ENCODE measurements around the gene CDA. TPM values are rescaled to one million over a fixed set of nuclear protein-coding genes. Genes with fewer than 3 reads are reported as not detected.
A peak's percentile ranks its signal among the peaks of the same experiment; 100 is the strongest.

Gene CDA
- total RNA-seq, 1 experiment from 2014 or later = 0.62 TPM

- Histone ChIP-seq H3K36me3 (ENCODE audit: control insufficient read depth, insufficient read depth, low read length) (peaks cover 14% of the 10 kb centered on the region), H3K9me3 (ENCODE audit: control insufficient read depth, insufficient read depth, low read depth, low read length) (no peaks in the 10 kb centered on the region), H3K27me3 (ENCODE audit: control insufficient read depth, insufficient read depth, low read length) (no peaks in the 10 kb centered on the region), H3K4me1 (ENCODE audit: control insufficient read depth, insufficient read depth, low read length) (peaks cover 10% of the 10 kb centered on the region), H3K4me3 (ENCODE audit: low read depth in 2 of 2, low read length in 2 of 2) (peak overlapping the region; percentile 88 to 100), H3K27ac (ENCODE audit: low read length) (peak overlapping the region; percentile 96)
- ATAC-seq (peak; percentile 2), DNase-seq (ENCODE audit: low read depth, low spot score) (no peak)
- no peak for TF ChIP-seq SIN3A (IDR thresholded peaks at IDR 0.05; ENCODE audit: borderline replicate concordance, insufficient read depth, low read depth, low read length)
- no peak for TF ChIP-seq CTCF (IDR thresholded peaks at IDR 0.05)
- no peak for TF ChIP-seq TCF7L2 (IDR thresholded peaks at IDR 0.05; ENCODE audit: low read depth, low read length)
- TF ChIP-seq REST (IDR thresholded peaks at IDR 0.05; ENCODE audit: insufficient read depth in 1 of 2, low read depth in 2 of 2, low read length in 1 of 2) = no peak
- no peak for TF ChIP-seq POLR2AphosphoS5 (IDR thresholded peaks at IDR 0.05; ENCODE audit: low read depth, low read length)
- no TSS peak for BruUV-seq (replicated peaks)
- intact Hi-C loops (cut with micrococcal nuclease; ENCODE audit: unreplicated experiment) (no loop called here), in situ Hi-C loops (cut with HindIII; ENCODE audit: low pct_unique_long_range_greater_than_20kb, low sequenced_read_pairs) (no loop called here)
- CTCF ChIA-PET = interaction anchor here (0.6 kb wide), 1 partner anchor 511 kb away, joined by 6 read pairs; no protein-coding TSS in a partner anchor
- POLR2A ChIA-PET = interaction anchor here (0.7 to 1.1 kb wide), 2 partner anchors 15 to 1049 kb away, joined by 3 to 4 read pairs; no protein-coding TSS in a partner anchor
Measured at GRCh38 chr1:20660847-20661206, 71.9 kb downstream of the CDA start.

- Histone ChIP-seq H3K27ac (ENCODE audit: low read length) (peak within 1 kb of the TSS; percentile 96), H3K36me3 (ENCODE audit: control insufficient read depth, insufficient read depth, low read length) (peaks cover 8% of the 10 kb centered on the region), H3K9me3 (ENCODE audit: control insufficient read depth, insufficient read depth, low read depth, low read length) (no peaks in the 10 kb centered on the region), H3K4me3 (ENCODE audit: low read depth in 2 of 2, low read length in 2 of 2) (peak within 1 kb of the TSS; percentile 88 to 100), H3K4me1 (ENCODE audit: control insufficient read depth, insufficient read depth, low read length) (peaks cover 10% of the 10 kb centered on the region), H3K27me3 (ENCODE audit: control insufficient read depth, insufficient read depth, low read length) (no peaks in the 10 kb centered on the region)
- ChIA-PET CTCF (interaction anchor here (0.6 to 0.7 kb wide), 3 partner anchors 15 to 511 kb away, joined by 4 to 6 read pairs (median 5); no protein-coding TSS in a partner anchor), POLR2A (interaction anchor here (0.5 to 1.1 kb wide), 4 partner anchors 15 to 1435 kb away, joined by 3 to 4 read pairs (median 4); no protein-coding TSS in a partner anchor)
- ATAC-seq (peak; percentile 97), DNase-seq (ENCODE audit: low read depth, low spot score) (peak; percentile 94)
- BruUV-seq (replicated peaks) = no TSS peak
- in situ Hi-C loops (cut with HindIII; ENCODE audit: low pct_unique_long_range_greater_than_20kb, low sequenced_read_pairs) (no loop called here), intact Hi-C loops (cut with micrococcal nuclease; ENCODE audit: unreplicated experiment) (no loop called here)
- TF ChIP-seq CTCF (IDR thresholded peaks at IDR 0.05) (peak; percentile 39; the same call in 1 of the 2 replicates), REST (IDR thresholded peaks at IDR 0.05; ENCODE audit: insufficient read depth in 1 of 2, low read depth in 2 of 2, low read length in 1 of 2) (no peak), POLR2AphosphoS5 (IDR thresholded peaks at IDR 0.05; ENCODE audit: low read depth, low read length) (peak; percentile 86; the same call in 1 of the 2 replicates), SIN3A (IDR thresholded peaks at IDR 0.05; ENCODE audit: borderline replicate concordance, insufficient read depth, low read depth, low read length) (peak; percentile 62; the same call in 1 of the 2 replicates), TCF7L2 (IDR thresholded peaks at IDR 0.05; ENCODE audit: low read depth, low read length) (peak; percentile 40; the same call in 1 of the 2 replicates)
Measured at GRCh38 chr1:20661207-20662109, 72.6 kb downstream of the CDA start, which contains the start of gene DDOST. DDOST (minus strand) TSS chr1:20661369; CDS start chr1:20661350, 19 bp downstream.

Measured in Panc1 (cell line).